GM19467 (cell line): ENCODE results near the gene RCSD1.

Source experiments
- ATAC-seq: cut with Tn5 transposase; IDR thresholded peaks from one replicate; pipeline ENCODE4 v1.9.1; 2021; ENCODE audit warnings: mild to moderate bottlenecking, moderate library complexity; ENCODE audit not compliant: unreplicated experiment

RCSD1 gene

GRCh38 chr1:167683226-167683625 lies 53.2 kb downstream of the RCSD1 start:
- no peak for ATAC-seq

- no peak for ATAC-seq
Measured at GRCh38 chr1:167683641-167684502, 53.8 kb downstream of the RCSD1 start.

GRCh38 chr1:167685844-167686243 lies 55.8 kb downstream of the RCSD1 start:
- ATAC-seq = no peak

GRCh38 chr1:167687919-167688519 lies 58.0 kb downstream of the RCSD1 start:
- no peak for ATAC-seq

GRCh38 chr1:167689567-167689920 lies 59.5 kb downstream of the RCSD1 start:
- no peak for ATAC-seq

GRCh38 chr1:167690053-167690452 lies 60.0 kb downstream of the RCSD1 start:
- no peak for ATAC-seq

GRCh38 chr1:167693425-167694045 lies 63.5 kb downstream of the RCSD1 start:
- ATAC-seq = no peak

GRCh38 chr1:167694691-167695090 lies 64.7 kb downstream of the RCSD1 start:
- no peak for ATAC-seq

- no peak for ATAC-seq
Measured at GRCh38 chr1:167695147-167695546, 65.1 kb downstream of the RCSD1 start.

GRCh38 chr1:167695756-167696561 lies 65.9 kb downstream of the RCSD1 start:
- no peak for ATAC-seq

GRCh38 chr1:167697667-167698141 lies 67.7 kb downstream of the RCSD1 start:
- ATAC-seq = no peak

GRCh38 chr1:167698313-167698712 lies 68.3 kb downstream of the RCSD1 start:
- ATAC-seq = no peak

- ATAC-seq = no peak
Measured at GRCh38 chr1:167701510-167701909, 71.5 kb downstream of the RCSD1 start.

GRCh38 chr1:167703557-167703956 lies 73.5 kb downstream of the RCSD1 start:
- no peak for ATAC-seq

GRCh38 chr1:167704715-167705114 lies 74.7 kb downstream of the RCSD1 start:
- ATAC-seq = no peak

GRCh38 chr1:167705250-167705649 lies 75.2 kb downstream of the RCSD1 start:
- ATAC-seq = no peak

- ATAC-seq = no peak
Measured at GRCh38 chr1:167706363-167706762, 76.3 kb downstream of the RCSD1 start.

- ATAC-seq = no peak
Measured at GRCh38 chr1:167706931-167707877, 77.2 kb downstream of the RCSD1 start.

GRCh38 chr1:167707942-167708341 lies 77.9 kb downstream of the RCSD1 start:
- ATAC-seq = no peak

- ATAC-seq = no peak
Measured at GRCh38 chr1:167708940-167709389, 78.9 kb downstream of the RCSD1 start.
